Measurements from ENCODE around the gene NAT10.

Gene NAT10

DNA sequence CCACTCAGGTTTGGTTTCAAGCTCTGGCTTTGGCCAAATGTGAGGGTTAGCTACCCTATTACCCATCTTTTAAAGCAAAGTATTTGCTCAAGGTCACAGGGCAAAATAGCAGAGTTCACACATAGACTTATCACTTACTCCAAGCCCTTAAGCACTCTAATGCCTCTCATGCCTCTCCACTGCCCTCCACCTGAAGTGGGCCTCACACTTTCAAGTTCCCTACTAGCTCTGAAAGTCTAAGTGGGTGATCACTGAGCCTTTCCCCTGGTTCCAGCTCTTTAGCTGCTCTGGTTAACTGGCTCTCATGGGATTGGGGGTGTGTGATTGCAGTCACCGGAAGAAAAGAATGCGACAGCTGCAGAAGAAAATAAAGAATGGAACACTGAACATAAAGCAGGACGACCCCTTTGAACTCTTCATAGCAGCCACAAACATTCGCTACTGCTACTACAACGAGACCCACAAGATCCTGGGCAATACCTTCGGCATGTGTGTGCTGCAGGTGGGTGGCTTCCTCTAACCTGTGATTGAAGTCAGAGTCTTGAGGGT, 6.4 kb downstream of the NAT10 start:
- DNase-seq (ENCODE audit: low read depth): no peak

DNA sequence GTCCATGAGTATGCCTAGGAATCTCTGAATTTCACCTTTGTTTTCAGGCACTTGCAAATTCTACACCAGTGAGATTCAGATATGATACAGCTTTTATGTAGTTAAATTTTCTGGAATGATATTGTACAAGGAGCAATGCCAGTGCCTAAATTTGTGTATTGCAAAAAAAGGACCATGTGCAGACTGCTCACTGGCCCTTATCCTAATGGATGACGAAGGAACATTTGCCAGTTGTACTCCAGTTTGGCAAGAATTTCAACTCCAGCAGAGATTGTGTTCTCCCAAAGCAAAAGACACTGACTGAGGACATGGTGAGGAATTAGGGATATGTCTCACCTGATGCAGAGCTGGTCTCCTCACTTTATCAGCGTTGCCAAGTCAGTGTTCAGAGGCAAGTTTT, 8.6 kb downstream of the NAT10 start:
- DNase-seq (ENCODE audit: low read depth): no peak

DNA sequence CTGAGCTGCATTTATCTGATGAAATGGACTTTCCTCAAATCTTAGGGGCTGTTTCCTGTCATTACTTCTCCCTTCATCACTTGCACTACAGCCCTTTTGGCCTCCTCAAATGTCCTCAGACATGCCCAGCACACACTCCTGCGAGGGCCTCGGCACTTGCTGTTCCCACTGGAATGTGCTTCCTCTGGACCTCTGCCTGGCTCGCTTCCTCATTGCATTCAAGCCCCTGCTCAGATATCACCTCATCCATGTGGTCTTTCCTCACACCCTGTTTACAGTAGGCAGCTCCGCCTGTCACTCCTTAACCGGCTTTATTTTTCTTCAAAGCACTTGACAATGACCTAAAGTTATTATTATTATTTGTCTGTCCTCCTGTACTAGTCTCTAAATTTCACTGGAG, 9.0 kb downstream of the NAT10 start:
- DNase-seq (ENCODE audit: low read depth): no peak

DNA sequence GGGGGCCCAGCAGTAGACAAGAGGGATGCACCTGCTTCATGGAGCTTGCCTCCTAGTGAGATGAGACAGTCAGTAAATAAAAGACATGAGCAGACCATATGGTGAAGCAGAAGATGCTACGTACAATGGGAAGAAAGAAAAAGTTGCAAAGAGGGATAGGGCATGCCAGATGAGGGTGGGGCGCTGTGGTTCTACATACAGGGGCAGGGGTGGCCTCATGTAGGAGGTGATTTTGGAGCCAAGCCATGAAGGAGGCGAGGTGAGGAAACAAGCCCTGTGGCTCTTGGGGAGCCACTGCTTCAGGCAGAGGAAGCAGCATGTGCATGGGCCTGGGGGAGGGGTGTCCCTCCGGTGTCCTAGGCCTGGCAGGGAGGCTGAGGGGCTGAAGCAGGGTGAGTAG, 15.2 kb downstream of the NAT10 start:
- no peak for DNase-seq (ENCODE audit: low read depth)

DNA sequence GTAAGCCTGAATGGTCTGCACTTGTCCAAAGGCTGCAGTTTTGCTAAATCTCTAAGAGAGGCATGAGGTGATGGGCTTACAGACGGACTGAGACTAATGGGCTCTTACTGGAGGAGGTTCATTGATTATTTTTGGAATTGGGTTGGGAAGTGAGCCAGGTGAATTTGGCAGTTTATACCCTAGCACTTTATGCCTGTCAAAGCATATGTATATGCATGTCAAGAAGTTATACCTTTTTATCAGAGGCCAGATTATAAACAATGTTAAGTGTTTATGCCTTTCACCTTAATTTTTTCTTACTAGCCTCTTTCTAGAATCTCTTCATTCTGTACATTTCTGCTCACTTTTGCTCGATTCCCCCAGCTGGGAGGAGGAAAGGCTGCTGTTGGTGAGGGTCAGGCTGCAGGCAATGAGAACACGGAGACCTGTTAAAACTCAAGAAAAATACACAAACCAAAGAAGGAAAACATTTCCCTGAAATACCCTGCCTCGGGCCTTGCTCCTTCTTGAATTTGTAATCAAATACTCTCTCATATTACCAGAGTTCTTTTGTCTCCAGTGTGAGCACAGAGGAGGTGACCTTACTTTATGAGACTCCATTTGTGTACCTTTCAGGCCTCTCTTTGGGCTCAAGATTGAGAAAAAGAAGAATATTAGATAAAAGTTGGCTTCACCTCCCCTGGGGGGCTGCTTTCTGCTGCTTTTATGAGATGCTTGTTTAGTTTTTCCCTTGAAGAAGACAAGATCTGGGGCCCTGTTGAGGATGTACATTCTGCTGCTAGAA, 19.6 kb downstream of the NAT10 start:
- DNase-seq (ENCODE audit: low read depth): no peak

DNA sequence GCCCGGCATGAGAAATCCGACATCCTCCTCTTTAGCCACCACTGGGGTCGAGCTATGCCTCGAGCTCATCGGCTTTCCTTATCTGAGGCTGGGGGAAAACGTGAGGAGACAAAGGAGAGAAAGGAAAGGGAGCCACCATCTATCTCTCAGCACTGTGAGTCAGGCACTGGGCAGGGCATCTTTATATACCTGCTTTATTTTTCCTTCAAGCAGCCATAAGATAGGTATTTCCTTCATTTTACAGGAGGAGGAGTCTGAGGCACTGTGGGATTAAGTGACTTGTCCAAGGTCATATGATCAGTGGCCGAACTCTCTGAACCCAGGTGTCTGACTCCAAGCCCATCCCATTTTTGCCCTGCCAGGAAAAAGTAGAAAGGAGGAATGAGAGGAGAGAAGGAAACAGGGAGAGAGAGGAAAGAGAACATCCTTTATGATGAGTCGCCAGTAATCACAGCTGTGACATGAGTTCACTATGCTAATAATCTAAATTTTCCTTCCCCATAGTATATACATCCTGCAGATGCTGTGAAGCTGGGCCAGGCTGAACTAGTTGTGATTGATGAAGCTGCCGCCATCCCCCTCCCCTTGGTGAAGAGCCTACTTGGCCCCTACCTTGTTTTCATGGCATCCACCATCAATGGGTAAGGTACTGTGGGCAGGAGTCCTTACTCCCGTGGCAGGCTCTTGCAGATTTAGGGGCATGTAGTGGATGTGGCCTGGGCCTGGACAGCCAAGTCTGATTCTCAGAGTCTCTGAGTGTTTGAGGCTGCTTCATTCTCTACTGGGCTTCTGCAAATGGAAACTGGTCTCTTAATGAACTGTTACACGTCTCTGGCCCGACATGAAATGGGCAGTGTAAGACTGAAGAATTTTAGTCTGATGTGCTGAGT, 21.8 kb downstream of the NAT10 start:
- no peak for DNase-seq (ENCODE audit: low read depth)

DNA sequence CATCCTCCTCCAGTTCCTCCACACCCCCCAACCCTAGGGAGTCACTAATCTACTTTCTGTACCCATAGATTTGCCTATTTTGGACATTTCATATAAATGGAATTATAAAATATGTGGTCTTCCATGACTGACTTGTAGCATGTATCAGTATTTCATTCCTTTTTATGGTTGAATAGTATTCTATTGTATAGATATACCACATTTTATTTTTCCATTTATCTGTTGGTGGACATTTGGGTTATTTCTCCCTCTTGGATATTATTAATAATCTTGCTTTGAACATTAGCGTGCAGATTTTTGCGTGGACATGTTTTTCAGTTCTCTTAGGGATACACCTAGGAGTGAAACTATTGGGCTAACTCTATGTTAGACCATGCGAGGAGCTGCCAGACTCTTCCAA, 23.4 kb downstream of the NAT10 start:
- DNase-seq (ENCODE audit: low read depth): no peak

DNA sequence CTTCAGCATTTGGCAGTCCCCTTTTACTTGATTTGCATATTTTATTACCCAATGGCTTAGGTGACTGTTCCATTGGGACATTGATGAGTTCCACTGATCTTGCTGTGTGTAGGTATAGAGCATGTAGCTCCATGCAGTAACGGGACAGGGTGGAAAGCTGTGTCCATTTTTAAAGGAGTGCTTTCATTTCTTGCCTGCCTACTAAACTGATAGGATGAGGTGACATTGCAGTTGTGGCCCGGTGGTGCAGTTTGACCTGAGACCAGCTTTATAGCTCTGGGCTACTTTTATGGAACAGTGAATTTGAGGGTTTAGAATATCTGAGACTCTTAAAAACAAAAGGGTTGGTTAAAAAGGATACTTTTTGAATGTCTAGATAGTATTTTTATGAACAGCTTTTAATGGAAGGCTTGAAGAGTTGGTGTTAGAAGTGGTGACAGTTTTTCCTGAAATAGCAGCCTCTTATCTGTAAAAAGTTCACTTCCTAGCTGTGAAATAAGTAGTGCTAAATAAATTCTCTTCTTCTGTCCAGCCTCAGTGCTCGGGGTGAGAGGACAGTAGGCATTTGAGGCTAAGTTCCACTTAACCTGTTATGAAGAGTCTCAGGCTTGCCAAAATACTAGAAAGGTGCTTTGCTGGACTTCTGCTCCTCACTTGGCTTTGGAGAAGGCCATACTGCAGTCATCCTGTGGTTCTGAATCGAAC, 27.0 kb downstream of the NAT10 start:
- no peak for DNase-seq (ENCODE audit: low read depth)

DNA sequence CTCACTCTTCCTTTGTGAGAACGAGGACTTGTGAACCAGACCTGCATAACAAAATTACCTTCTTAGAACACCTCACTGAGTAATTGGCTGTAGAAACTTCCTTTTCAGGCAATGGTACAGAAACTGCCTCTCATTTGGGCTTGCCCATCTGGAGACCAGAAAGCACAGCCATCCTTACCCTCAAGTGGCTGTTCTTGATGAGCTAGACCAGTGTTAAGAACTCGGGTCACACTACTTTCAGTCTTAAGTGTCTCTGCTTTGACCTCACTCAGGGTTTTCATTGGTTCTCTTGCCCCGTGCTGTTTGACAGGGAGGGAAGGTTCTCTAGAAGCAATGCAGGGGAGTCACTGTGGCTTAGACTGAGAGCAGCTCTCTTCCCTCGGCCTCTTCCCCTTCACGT, 29.3 kb downstream of the NAT10 start:
- DNase-seq (ENCODE audit: low read depth): no peak

DNA sequence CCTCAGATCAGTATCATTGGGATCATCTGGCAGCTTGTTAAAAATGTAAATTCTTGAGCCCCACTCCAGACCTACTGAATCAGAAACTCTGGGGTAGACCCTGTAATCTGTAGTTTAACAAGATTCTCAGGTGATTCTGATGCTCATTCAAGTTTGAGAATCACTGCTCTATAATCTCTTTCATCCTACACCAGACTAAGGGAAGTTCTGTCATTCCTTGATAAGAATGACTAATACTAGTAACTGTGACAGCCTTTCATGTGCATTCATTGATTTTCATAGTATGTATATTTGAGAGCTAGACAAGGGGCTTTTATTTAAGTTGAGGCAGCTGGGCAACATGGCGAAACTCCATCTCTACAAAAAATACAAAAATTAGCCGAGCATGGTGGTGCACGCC, 30.0 kb downstream of the NAT10 start:
- no peak for DNase-seq (ENCODE audit: low read depth)

DNA sequence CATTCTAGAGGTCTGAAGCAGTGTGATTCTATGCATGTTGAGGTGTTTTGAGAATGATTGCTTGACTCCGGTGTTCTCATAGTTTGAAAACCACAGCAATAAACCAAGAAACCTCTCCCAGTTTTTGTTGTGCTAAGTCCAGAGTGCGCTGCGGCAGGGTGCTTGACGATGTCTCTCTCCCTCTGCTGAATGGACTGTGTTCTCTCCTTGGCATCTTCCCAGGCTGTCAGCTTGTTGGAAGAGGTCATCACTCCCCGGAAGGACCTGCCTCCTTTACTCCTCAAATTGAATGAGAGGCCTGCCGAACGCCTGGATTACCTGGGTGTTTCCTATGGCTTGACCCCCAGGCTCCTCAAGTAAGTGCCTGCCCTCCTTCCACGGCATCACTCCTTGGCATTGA, 31.0 kb downstream of the NAT10 start:
- DNase-seq (ENCODE audit: low read depth): no peak

DNA sequence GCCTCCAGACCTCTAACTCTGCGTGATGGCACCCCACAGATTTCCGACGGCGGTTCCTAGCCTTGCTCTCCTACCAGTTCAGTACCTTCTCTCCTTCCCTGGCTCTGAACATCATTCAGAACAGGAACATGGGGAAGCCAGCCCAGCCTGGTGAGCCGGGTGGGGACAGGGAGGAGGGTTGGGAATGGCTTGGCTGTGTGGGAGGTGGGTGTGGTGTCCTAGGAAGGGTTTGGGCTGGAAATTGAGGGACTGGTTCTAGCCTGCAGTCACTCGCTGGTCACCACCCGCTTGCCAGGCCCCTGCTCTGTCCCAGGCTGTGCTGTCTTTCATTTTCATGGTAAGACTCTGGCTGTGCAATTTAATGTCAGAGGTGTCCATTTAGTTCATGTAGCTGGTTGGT, 33.9 kb downstream of the NAT10 start:
- DNase-seq (ENCODE audit: low read depth): no peak

DNA sequence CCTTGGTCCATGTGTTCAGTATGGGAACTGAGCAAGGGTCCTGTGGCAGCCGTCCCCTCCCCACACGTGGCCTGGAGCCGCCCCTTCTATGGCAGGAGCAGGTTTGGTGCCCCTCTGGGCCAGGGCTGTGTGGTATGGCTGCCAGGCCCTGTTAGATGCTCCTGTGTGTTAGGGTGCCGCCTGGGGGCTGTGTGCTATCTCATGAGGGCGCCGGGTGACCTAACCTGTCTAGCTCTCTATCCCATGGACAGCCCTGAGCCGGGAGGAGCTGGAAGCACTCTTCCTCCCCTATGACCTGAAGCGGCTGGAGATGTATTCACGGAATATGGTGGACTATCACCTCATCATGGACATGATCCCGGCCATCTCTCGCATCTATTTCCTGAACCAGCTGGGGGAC, 34.7 kb downstream of the NAT10 start:
- no peak for DNase-seq (ENCODE audit: low read depth)

DNA sequence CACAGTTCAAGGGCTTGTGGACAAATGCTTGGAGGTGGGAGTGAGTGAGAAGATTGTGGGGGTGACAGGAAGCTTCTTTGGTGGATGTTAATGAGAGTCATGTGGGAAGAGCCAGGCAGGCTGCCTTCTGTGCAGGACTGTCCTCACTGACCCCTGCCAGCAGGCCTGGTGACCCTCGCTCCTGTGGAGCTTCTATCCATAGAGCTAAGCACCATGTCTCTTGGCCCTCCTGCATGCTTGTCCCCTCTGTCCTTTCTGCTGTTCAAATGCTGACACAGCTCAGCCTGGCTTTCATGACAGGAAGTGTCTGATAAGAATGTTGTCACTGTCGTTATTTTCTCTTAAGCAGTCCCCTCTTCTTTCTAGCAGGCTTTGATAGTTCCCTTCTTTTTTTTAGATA, 37.6 kb downstream of the NAT10 start:
- no peak for DNase-seq (ENCODE audit: low read depth)

DNA sequence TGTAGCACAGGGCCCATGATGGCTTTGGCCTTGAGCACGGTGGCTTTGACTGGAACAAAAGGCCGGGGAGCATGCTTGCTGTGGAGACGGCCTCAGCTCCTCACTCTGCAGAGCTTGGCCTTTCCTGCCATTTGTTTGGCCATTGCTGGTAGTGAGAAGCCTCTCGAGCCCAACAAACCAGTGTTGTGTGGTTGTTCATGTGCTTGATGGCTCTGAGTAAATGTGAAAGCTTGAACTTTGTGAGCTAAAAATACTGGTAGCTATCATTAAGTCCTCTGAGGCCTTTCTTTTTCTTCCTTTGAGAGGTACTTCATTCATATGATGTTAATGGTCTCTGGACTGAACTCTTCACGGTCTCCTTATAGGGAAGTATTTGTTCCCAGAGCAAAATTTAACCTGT, 39.6 kb downstream of the NAT10 start:
- no peak for DNase-seq (ENCODE audit: low read depth)

DNA sequence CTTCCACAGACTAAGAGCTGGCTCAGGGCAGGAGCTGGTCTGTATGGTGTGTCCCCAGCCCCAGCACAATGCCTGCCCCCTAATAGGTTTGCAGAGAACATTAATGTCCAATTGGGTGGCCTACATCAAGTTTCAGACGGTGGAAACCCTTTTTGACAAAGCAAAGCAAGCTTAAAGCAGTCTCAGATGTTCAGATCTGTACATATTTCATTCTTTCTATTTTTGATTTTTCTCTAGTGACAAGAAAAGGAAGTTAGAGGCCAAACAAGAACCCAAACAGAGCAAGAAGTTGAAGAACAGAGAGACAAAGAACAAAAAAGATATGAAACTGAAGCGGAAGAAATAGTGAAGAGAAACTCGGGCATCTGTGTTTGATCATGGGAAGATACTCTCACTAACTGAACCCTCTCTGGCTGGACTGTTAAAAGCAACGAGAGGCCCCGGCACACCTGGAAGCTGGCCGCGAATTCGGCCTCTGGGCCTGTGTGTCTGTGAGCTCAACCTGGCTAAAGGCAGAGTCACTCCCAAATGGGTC, 40.5 kb downstream of the NAT10 start:
- no peak for DNase-seq (ENCODE audit: low read depth)

DNA sequence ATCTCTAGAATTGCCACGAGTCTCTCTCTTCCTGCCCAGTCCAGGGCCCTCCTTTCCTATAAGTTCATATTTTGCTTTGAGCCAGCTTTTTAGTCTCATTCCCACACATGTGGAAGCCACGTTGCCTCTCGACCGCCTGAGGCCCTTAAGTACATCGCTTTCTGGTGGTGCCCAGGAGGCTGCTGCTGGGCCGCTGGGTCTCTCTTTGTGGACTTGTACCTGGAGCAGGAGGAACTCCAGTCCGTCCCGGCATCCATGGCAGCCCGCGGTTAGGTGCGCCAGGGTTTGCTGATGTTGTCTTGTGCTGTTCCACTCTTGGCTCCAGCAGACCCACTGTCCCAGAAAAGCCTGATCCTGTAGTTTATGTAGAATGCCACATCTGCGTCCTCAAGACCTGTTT, 41.0 kb downstream of the NAT10 start:
- no peak for DNase-seq (ENCODE audit: low read depth)

DNA sequence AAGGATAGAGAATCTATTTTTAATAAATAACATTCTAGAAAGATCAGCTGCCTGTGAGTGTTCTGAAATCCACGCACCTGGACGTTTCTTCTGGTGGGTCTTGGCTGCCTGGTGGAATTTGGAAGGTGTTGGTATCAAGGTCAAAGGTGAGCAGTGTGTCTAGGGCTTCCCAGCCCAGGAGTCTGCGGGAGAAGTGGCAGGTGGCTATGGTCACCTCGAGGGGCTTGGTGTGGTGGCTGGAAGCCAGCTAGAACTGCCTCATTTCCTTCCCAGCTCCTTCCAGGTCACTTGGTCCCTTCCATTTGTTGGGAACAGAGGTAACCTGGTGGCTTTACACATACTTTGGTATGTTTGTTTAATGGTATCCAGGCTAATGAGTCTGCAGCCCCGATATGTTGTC, 41.4 kb downstream of the NAT10 start:
- DNase-seq (ENCODE audit: low read depth): no peak

DNA sequence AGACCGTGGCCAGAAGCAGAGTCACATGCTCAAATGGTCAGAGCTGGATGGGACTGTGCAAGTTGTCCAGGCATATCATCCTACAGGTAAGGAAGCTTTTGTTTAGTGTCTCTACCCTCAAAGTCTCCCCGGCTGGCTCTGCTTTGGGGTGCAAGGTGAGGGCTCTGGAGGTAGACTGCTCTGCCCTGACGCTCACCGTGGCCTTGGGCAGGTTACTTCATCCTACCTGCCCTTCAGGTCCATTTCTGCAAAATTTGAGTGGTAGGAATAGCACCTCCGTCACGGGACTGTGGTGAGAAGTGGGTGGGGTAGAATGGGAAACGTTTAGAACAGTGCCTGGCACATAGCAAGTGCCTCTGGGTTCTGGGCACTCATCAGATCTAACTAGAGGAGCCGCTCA, 42.2 kb downstream of the NAT10 start:
- DNase-seq (ENCODE audit: low read depth): no peak

DNA sequence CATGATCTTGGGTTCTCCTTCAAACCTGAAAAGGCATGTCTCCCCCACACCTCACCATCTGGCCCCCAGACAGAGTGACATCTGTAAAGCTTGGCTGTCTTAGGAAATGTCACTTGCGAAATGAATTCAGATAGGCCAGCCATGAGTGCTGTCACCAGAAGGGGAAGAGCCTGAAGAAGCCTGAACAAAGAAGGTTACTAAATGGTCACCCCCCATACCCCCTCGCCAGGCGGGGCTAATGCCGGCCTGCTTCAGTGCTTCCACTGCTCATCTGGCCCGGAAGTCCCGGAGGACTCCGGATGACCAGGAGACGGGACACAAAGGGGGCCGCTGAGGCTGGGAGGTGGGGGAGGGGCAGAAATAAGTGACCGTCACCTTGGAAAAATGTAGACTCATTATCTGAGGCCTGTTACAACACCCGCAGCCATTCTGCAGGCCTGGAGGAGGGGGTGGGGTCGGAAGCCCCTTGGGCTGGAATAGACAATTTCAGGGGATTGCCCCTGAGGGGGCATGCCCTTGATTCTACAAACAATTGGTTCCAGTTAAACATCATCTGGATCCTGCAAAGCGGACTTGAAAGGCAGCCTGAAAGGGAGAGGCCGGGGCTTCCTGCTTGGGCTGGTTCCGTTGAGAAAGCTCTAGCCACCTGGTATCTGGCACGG, 43.2 kb downstream of the NAT10 start:
- no peak for DNase-seq (ENCODE audit: low read depth)

DNA sequence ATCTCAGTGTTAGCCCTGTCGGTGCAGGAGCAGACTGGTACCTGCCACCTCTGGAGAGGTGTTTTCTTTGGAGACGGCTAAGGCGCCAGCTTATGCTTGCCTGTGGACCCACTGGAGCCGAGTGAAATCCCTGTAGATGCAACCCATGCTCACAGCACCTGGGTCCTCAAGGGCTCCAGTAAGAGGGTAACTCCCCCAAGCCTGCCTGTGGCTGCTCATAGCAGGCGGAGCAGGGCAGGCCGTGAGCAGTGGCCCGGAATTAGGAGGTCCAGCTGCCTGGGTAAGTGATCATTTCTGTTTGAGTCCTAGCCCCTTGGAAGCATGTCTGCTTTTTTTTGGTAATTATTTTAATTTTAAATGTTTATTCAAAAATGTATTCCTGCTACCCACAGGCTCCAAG, 43.8 kb downstream of the NAT10 start:
- DNase-seq (ENCODE audit: low read depth): no peak

DNA sequence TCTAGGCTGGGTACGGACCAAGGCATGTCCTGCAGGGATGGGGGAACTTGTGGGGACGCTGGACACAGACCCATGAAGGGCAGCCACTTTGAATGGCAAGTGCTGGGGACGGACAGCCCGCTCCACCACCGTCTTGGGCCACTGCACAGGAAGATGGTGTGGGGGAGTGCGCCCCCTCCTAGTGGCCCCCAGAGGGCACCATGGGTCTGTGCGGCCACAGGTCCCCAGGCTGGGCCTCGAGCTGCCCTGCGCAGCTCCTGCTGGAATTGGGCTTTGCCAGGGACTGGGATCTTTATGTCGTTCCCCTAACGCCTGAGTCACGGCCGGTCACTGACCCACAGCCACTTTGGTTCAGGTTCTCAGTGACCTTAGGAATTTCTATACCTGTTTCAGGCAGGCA, 44.4 kb downstream of the NAT10 start:
- DNase-seq (ENCODE audit: low read depth): no peak

Data from fibroblast of the conjunctiva (primary cell).